ENCODE measurements around the gene PAAF1.

- TF ChIP-seq SUZ12 (IDR thresholded peaks at IDR 0.05; ENCODE audit: extremely low read depth, insufficient read depth, insufficient read length) (no peak), ZNF274 (IDR thresholded peaks at IDR 0.05; ENCODE audit: low read depth, low read length) (no peak), YY1 (IDR thresholded peaks at IDR 0.05; ENCODE audit: insufficient read depth, insufficient read length) (no peak)
Observed at GRCh38 chr11:73978576-73979086, 101.8 kb downstream of the PAAF1 start.
